Right cardiac atrium (tissue), 5 donors: ENCODE measurements around the gene URB2. TPM values are rescaled to one million over a fixed set of nuclear protein-coding genes. Genes with fewer than 3 reads are reported as not detected.

Experiments
- polyA plus RNA-seq: library from polyadenylated mRNA; stranded (reverse); fragments of 200-250 nt; gene quantifications from one replicate; pipeline ENCODE4 v1.2.3, GENCODE V29; 2013
- total RNA-seq, 4 donors: library from RNA; stranded (reverse); fragmentation: NEBNext Ultra II Directional; extraction: Animal tissue kit (Norgen Biotek cat#: 25700); gene quantifications; one replicate each; pipeline ENCODE4 v1.2.1, GENCODE V29; 2021
- donor health status: healthy with polysubstance abuse.
- donor health status: DM: no; HTN: yes; CAD: no.
- donor health status: DM: no; HTN: no; CAD: no.
- donor health status: DM: no; HTN: yes; CAD: no; lungs with severe emphysema.
- donor health status: DM: yes; HTN: yes; CAD: no.

URB2 gene
- total and polyA plus RNA-seq, 5 donors: 1.9 to 7.5 (median 4.2) TPM

Other genes starting within 250 kb of the URB2 start
- 100 to 1,000 TPM in 3 of 4 donors, 10 to 100 TPM in 1; 54.5 to 833 (median 171) TPM for gene ACTA1, start 192.2 kb upstream of the URB2 start, total RNA-seq
- 1,262 TPM for gene ACTA1, start 192.2 kb upstream of the URB2 start, polyA plus RNA-seq
- gene NUP133, start 117.9 kb upstream of the URB2 start, total RNA-seq: 10 to 100 TPM; 27.7 to 32.6 (median 29.9) TPM
- 11.8 TPM for gene NUP133, start 117.9 kb upstream of the URB2 start, polyA plus RNA-seq
- 10 to 100 TPM in 3 of 4 donors, 1 to 10 TPM in 1; 9.7 to 15.5 (median 11.5) TPM for gene ABCB10, start 67.5 kb upstream of the URB2 start, total RNA-seq
- 5.4 TPM for gene ABCB10, start 67.5 kb upstream of the URB2 start, polyA plus RNA-seq
- gene TAF5L, start 125 bp upstream of the URB2 start, total RNA-seq: 10 to 100 TPM; 10.6 to 19.2 (median 12.1) TPM
- 6.9 TPM for gene TAF5L, start 125 bp upstream of the URB2 start, polyA plus RNA-seq